ENCODE data around the gene FGFR3. TPM values are rescaled to one million over a fixed set of nuclear protein-coding genes. Genes with fewer than 3 reads are reported as not detected.

FGFR3 gene
- total and polyA plus RNA-seq, 9 of the 15 experiments (the other 6 are each of a cell fraction or from before 2014, with no cell fraction given): 1.2 to 60.4 (median 12.7) TPM

DNA sequence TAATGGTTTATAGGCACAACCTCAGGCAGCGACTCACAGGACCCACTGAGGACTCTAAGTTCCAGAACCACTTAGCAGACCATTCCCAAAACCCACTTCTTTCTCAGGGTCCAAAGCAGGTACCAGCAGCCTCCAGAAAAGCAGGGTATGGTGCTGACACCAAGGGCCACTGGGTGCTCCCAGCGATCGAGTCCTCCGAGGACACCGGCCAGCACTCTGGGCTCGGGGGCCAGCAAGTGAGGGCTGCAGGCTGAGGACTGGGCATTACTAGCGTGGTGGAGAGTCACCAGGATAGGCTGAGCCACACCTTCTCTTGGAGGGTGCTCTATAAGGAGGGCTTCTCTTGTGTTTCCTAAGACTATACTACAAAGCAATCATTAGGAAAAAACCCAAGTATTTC, 43.6 kb downstream of the FGFR3 start:
- H3K4me3 ChIP-seq: no peak overlapping the region
- peaks cover 93% of the 10 kb centered on the region; the same call in 2 of the 3 replicates for H3K36me3 ChIP-seq (ENCODE audit: control insufficient read depth, insufficient read depth, low read length)
- in situ Hi-C loops (cut with MboI) (no loop called here), intact Hi-C loops (cut with micrococcal nuclease) (no loop called here)
- H3K27ac ChIP-seq (ENCODE audit: extremely low read depth, low read depth, low read length): no peak overlapping the region
- H3K27me3 ChIP-seq (ENCODE audit: control insufficient read depth in 2 of 2, insufficient read depth in 2 of 2, low read length in 2 of 2): no peaks in the 10 kb centered on the region
- H3K9me1 ChIP-seq (ENCODE audit: control insufficient read depth, insufficient read depth, low read length): peaks cover 2% of the 10 kb centered on the region
- H3K9me3 ChIP-seq (replicated peaks; ENCODE audit: control insufficient read depth, insufficient read depth, low read depth, low read length): no peaks in the 10 kb centered on the region
- WGBS (ENCODE audit: insufficient coverage, low coverage, missing lambda C conversion rate): 93% methylated on average over 7 of the region's 7 CpGs
- no peak overlapping the region for H3K9ac ChIP-seq (ENCODE audit: insufficient read depth in 1 of 2, low read depth in 2 of 2, low read length in 2 of 2)
- FAIRE-seq (no peak), DNase-seq (ENCODE audit: extremely low read depth in 1 of 4, low spot score in 3 of 4) (no peak), ATAC-seq (no peak)
- H4K20me1 ChIP-seq (replicated peaks; ENCODE audit: control insufficient read depth, insufficient read depth, low read length): peaks cover 7% of the 10 kb centered on the region
- ChIA-PET CTCF (ENCODE audit: low intra/inter-chr PET ratio) (no interaction called here), POLR2A (no interaction called here)
- peaks cover 7% of the 10 kb centered on the region for H3K79me2 ChIP-seq (ENCODE audit: control insufficient read depth, insufficient read depth, low read length)
- H3K4me2 ChIP-seq (ENCODE audit: insufficient read depth, low read length): no peak overlapping the region
- no peak overlapping the region for H2AFZ ChIP-seq (ENCODE audit: low read depth, low read length)
- BruUV-seq (replicated peaks): no TSS peak
- no peaks in the 10 kb centered on the region; a peak in 1 of 5 replicates for H3K4me1 ChIP-seq (replicated peaks in 1 of 2; ENCODE audit: control insufficient read depth in 2 of 2, insufficient read depth in 2 of 2, low read length in 2 of 2)
- TF ChIP-seq, protein P1, sequence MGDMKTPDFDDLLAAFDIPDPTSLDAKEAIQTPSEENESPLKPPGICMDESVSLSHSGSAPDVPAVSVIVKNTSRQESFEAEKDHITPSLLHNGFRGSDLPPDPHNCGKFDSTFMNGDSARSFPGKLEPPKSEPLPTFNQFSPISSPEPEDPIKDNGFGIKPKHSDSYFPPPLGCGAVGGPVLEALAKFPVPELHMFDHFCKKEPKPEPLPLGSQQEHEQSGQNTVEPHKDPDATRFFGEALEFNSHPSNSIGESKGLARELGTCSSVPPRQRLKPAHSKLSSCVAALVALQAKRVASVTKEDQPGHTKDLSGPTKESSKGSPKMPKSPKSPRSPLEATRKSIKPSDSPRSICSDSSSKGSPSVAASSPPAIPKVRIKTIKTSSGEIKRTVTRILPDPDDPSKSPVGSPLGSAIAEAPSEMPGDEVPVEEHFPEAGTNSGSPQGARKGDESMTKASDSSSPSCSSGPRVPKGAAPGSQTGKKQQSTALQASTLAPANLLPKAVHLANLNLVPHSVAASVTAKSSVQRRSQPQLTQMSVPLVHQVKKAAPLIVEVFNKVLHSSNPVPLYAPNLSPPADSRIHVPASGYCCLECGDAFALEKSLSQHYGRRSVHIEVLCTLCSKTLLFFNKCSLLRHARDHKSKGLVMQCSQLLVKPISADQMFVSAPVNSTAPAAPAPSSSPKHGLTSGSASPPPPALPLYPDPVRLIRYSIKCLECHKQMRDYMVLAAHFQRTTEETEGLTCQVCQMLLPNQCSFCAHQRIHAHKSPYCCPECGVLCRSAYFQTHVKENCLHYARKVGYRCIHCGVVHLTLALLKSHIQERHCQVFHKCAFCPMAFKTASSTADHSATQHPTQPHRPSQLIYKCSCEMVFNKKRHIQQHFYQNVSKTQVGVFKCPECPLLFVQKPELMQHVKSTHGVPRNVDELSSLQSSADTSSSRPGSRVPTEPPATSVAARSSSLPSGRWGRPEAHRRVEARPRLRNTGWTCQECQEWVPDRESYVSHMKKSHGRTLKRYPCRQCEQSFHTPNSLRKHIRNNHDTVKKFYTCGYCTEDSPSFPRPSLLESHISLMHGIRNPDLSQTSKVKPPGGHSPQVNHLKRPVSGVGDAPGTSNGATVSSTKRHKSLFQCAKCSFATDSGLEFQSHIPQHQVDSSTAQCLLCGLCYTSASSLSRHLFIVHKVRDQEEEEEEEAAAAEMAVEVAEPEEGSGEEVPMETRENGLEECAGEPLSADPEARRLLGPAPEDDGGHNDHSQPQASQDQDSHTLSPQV (IDR thresholded peaks at IDR 0.05): no peak
- TF ChIP-seq, protein P2, sequence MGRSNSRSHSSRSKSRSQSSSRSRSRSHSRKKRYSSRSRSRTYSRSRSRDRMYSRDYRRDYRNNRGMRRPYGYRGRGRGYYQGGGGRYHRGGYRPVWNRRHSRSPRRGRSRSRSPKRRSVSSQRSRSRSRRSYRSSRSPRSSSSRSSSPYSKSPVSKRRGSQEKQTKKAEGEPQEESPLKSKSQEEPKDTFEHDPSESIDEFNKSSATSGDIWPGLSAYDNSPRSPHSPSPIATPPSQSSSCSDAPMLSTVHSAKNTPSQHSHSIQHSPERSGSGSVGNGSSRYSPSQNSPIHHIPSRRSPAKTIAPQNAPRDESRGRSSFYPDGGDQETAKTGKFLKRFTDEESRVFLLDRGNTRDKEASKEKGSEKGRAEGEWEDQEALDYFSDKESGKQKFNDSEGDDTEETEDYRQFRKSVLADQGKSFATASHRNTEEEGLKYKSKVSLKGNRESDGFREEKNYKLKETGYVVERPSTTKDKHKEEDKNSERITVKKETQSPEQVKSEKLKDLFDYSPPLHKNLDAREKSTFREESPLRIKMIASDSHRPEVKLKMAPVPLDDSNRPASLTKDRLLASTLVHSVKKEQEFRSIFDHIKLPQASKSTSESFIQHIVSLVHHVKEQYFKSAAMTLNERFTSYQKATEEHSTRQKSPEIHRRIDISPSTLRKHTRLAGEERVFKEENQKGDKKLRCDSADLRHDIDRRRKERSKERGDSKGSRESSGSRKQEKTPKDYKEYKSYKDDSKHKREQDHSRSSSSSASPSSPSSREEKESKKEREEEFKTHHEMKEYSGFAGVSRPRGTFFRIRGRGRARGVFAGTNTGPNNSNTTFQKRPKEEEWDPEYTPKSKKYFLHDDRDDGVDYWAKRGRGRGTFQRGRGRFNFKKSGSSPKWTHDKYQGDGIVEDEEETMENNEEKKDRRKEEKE (IDR thresholded peaks at IDR 0.05; ENCODE audit: borderline replicate concordance in 1 of 2, control insufficient read depth in 1 of 2, low read depth in 2 of 2, low read length in 1 of 2): no peak
- TF ChIP-seq SIN3B (IDR thresholded peaks at IDR 0.05; ENCODE audit: low read depth): no peak
